GM13976 (cell line): ENCODE results near the gene MEIS2.

Experiments used
- DNase-seq: peaks from one replicate; pipeline ENCODE4 v3.0.0; 2012; ENCODE audit warnings: low spot score
- in situ Hi-C: fragments of 300-500 bp; cut with MboI; formaldehyde crosslinking; loops from one replicate; pipeline ENCODE4 v1.12.0; 2022; ENCODE audit warnings: low sequenced_read_pairs, mixed read lengths, inconsistent platforms; ENCODE audit not compliant: unreplicated experiment
- TF ChIP-seq, protein P1 (sequence below): IDR thresholded peaks from 2 replicates; pipeline ENCODE4 v1.5.1; 2012; ENCODE audit warnings: borderline replicate concordance, mild to moderate bottlenecking; ENCODE audit not compliant: insufficient read depth; ENCODE audit errors: extremely low read depth, missing control alignments, control extremely low read depth

MEIS2 gene

DNA sequence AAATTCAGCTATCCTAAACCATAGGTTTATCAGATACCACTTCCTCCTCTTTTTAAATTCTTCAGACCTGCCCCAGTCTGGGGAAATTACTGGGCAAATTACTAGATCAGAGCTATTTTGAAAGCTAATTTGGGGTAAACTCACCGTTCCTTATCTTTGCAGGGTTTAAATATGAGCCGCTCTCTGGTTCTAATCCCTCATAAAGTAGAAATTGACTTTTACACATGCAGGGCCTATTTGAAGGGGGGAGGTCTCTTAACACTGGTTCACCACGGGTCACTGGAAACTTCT is 11.0 kb upstream of the MEIS2 start:
- in situ Hi-C loops: loop anchor here (25.0 kb wide), 1 partner anchor 1599 kb away; no protein-coding TSS in a partner anchor
- no peak for DNase-seq
- TF ChIP-seq, protein P1, sequence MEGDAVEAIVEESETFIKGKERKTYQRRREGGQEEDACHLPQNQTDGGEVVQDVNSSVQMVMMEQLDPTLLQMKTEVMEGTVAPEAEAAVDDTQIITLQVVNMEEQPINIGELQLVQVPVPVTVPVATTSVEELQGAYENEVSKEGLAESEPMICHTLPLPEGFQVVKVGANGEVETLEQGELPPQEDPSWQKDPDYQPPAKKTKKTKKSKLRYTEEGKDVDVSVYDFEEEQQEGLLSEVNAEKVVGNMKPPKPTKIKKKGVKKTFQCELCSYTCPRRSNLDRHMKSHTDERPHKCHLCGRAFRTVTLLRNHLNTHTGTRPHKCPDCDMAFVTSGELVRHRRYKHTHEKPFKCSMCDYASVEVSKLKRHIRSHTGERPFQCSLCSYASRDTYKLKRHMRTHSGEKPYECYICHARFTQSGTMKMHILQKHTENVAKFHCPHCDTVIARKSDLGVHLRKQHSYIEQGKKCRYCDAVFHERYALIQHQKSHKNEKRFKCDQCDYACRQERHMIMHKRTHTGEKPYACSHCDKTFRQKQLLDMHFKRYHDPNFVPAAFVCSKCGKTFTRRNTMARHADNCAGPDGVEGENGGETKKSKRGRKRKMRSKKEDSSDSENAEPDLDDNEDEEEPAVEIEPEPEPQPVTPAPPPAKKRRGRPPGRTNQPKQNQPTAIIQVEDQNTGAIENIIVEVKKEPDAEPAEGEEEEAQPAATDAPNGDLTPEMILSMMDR: no peak

DNA sequence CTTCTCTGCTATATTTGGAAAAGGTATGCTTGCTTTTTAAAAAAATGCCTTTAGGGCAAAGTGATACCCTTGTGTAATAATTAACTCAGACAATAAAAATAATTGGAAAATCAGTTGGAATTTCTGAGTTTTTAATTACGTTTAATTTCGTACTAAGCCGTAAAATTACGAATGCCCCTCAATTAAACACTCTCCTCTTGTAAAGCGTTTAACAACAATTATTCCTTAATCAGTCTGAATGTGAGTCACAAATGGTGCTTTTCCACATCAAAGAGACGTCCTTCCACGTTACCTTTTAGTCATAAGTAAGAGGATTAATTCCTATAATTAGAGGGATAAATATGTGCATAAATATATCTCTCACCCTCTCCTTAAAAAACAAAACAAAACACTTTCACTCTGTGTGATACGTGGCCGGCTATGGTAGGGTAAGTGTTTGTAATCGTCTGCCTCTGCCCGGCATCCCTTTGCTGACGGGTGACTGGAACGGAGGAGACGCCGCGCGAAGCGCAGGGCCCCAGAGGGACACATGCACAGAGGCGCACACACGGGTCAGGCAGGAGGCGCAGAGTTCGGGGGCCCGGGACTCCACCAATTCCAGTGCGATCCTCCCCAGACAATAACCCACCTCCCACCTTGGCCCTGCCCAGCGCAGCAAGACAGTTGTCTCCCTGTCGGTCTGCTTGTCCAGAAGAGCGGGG is 9.7 kb upstream of the MEIS2 start:
- DNase-seq: no peak
- in situ Hi-C loops: loop anchor here (10.0 to 25.0 kb wide), 2 partner anchors 225 to 1598 kb away; no protein-coding TSS in a partner anchor
- TF ChIP-seq, protein P1: no peak

DNA sequence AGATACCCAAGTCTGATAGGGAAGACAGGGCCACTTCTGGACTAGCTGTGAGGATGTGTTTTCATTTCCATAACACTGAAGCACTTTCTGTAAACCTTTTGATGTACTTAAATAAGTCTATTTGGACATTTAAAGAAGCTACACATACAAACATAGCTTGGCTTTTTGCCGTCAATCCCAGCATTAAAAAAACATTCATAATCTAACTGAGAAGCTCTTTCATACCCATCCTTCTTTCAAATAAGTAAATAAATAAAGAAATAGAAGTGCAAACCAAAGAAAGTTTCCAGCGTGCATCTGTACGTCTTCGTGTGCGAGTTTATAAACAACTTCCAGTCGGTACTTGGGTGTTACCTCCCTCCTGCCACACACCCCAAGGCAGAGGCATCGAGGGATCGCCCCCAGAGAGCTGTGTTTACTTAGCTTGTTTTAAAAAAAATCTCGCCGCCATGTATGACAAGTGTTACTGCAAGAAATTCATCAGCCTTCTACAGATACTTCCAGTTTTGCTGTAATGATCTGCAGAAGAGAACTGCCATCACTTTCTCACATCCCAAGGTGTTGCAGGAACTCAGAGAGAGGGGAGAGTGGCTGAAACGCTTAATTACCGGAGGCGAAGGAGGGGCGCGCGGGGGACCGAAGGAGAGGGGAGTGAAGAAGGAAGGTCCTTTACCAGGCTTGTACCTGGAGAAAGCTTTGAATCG is 9.0 kb upstream of the MEIS2 start:
- TF ChIP-seq, protein P1: no peak
- in situ Hi-C loops: loop anchor here (10.0 to 25.0 kb wide), 2 partner anchors 225 to 1597 kb away; no protein-coding TSS in a partner anchor
- DNase-seq: no peak

DNA sequence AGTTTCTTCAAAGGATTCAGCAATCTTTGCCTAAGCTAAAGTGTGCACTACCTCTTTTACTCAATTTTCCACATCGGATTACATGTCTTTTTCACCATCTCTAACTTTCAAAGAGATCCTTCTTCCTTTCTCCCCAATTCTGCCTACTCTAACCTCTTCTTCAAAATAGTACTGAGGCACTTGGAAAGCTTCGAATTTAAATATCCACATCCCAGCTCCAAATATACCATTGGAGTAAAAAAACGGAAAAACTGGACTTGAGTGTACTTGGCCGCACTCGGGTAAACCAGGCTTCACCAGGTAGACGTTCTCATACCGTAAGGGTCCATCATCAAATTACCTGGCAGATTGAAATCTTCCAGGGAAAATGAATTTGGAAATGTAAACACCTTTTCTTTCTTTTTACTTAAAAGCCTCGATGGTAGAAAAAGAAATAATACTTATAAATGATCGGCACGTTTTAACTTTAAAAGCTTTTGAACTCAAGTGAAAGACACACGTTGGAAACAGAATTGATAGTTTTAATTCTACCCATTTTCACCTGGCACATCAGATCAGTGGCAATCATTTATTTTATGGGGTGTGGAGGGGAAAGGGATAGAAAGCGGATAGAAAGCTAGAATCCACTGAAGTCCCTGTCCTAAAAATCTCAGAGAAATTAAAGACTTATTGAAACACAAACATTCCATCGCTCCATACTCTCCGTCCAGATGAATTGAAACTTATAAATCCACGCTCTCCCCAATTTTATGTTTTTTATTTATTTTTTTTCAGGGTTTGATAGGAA is 8.2 kb upstream of the MEIS2 start:
- TF ChIP-seq, protein P1: no peak
- DNase-seq: no peak
- in situ Hi-C loops: loop anchor here (10.0 to 25.0 kb wide), 2 partner anchors 224 to 1596 kb away; no protein-coding TSS in a partner anchor

DNA sequence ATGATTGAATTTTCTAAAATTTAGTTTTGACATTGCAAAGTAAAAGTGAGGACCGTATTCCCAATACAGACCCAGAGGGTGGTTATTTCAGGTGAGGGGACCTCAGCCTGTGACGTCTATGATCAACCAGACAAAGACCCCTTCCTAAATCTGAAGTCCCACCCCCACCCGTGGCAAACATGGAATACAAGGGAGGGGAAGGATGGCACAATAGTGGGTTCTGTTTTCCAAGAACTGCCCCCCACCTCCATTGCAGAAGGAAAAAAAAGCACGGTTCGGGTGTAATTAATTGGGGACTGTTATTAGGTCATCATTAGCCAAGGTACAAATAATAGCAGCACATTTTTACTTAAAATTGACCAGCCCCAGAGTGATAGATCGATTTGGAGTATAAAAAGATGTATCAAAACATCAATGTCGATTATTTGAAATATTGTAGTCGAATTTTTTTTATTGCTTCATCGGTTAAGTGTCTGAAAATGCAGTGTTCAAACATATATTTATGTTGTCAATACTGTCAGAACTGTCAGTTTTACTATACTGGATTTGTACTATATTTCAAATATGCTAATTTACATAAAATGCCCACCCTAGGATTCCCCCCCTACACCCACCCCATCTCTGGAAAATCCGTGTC is 7.5 kb upstream of the MEIS2 start:
- in situ Hi-C loops: loop anchor here (10.0 to 25.0 kb wide), 2 partner anchors 223 to 1596 kb away; no protein-coding TSS in a partner anchor

More for the DNA sequence above, 7.5 kb upstream of the MEIS2 start:
- TF ChIP-seq, protein P1: no peak
- DNase-seq: no peak
